ENCODE data around the gene CACNA1B.
"Not testable (repeated sequence)": the region's sequence is repeated elsewhere in the genome, so short reads cannot be mapped to it uniquely, and the experiment has no call there.

DNA sequence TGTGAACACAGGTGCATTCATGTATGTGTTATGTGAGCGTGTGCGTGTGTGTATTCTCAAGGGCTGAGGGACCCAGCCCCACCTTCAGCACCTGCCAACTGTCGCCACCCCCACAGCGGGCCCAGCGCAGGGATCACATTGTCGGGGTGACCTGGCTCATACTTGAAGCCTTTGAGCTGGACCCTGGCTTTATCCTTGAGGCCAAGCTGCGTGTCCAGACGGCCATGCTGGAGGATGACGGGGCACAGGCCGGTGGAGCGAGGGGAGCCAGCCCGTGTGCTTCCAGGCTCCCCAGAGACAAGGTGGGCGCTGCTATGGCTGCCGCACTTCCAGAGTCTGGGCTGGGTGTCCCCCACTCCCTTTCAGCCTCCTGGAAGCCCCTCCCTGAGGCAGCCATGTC, 261.5 kb downstream of the CACNA1B start:
- not testable (repeated sequence) for TF ChIP-seq POLR2A (IDR thresholded peaks at IDR 0.05; ENCODE audit: low read depth, low read length); TAF1 (IDR thresholded peaks at IDR 0.05; ENCODE audit: low read depth, low read length); PAX5 (IDR thresholded peaks at IDR 0.05; ENCODE audit: insufficient read depth, low read length, severe bottlenecking)

Measured in GM12891 (cell line).